Measurements from ENCODE around the gene IRF2. TPM values are rescaled to one million over a fixed set of nuclear protein-coding genes. Genes with fewer than 3 reads are reported as not detected.
A peak's percentile ranks its signal among the peaks of the same experiment; 100 is the strongest.

IRF2 gene
- total and polyA plus RNA-seq, 2 of the 8 experiments (the other 6 are each of a cell fraction or from before 2014, with no cell fraction given) = 13.8 to 17.0 TPM

- TF ChIP-seq CTCF (IDR thresholded peaks at IDR 0.05; ENCODE audit: control extremely low read depth in 1 of 3, insufficient read depth in 1 of 3, low read depth in 1 of 3, low read length in 3 of 3) (peak in 1 of 3 experiments; percentile 17; a peak in 1 of 4 replicates), SIRT6 (IDR thresholded peaks at IDR 0.05; ENCODE audit: low read length) (no peak), SIX5 (IDR thresholded peaks at IDR 0.05; ENCODE audit: low read depth, low read length) (no peak), GTF2F1 (IDR thresholded peaks at IDR 0.05; ENCODE audit: borderline replicate concordance, low read depth, low read length) (no peak)
Measured at GRCh38 chr4:184447664-184448063, 26.7 kb downstream of the IRF2 start (continued).
